ENCODE measurements around the gene TRAF1.

TRAF1 gene

GRCh38 chr9:120926397-120926928, at the start of gene TRAF1:
TRAF1 (minus strand) TSS chr9:120926796; CDS start chr9:120926075, 721 bp downstream.
- no peak for TF ChIP-seq GATA3 (IDR thresholded peaks at IDR 0.05; ENCODE audit: low read depth, low read length)
- no peak for TF ChIP-seq GATA2 (IDR thresholded peaks at IDR 0.05; ENCODE audit: low read depth, low read length)

- TF ChIP-seq GATA2 (IDR thresholded peaks at IDR 0.05; ENCODE audit: low read depth, low read length) (no peak), GATA3 (IDR thresholded peaks at IDR 0.05; ENCODE audit: low read depth, low read length) (no peak)
Measured at GRCh38 chr9:120974921-120975320, 48.3 kb upstream of the TRAF1 start.

GRCh38 chr9:120974181-120974580, 47.6 kb upstream of the TRAF1 start:
- no peak for TF ChIP-seq GATA3 (IDR thresholded peaks at IDR 0.05; ENCODE audit: low read depth, low read length)
- no peak for TF ChIP-seq GATA2 (IDR thresholded peaks at IDR 0.05; ENCODE audit: low read depth, low read length)

GRCh38 chr9:120971938-120972337, 45.3 kb upstream of the TRAF1 start:
- no peak for TF ChIP-seq GATA2 (IDR thresholded peaks at IDR 0.05; ENCODE audit: low read depth, low read length)
- TF ChIP-seq GATA3 (IDR thresholded peaks at IDR 0.05; ENCODE audit: low read depth, low read length) = no peak

- TF ChIP-seq GATA2 (IDR thresholded peaks at IDR 0.05; ENCODE audit: low read depth, low read length) = no peak
- TF ChIP-seq GATA3 (IDR thresholded peaks at IDR 0.05; ENCODE audit: low read depth, low read length) = no peak
Measured at GRCh38 chr9:120970244-120970643, 43.6 kb upstream of the TRAF1 start.

- TF ChIP-seq GATA3 (IDR thresholded peaks at IDR 0.05; ENCODE audit: low read depth, low read length) (no peak), GATA2 (IDR thresholded peaks at IDR 0.05; ENCODE audit: low read depth, low read length) (no peak)
Measured at GRCh38 chr9:120966013-120966369, 39.4 kb upstream of the TRAF1 start.

- TF ChIP-seq GATA3 (IDR thresholded peaks at IDR 0.05; ENCODE audit: low read depth, low read length) (no peak), GATA2 (IDR thresholded peaks at IDR 0.05; ENCODE audit: low read depth, low read length) (no peak)
Measured at GRCh38 chr9:120965344-120966012, 38.9 kb upstream of the TRAF1 start.

GRCh38 chr9:120961936-120962335, 35.3 kb upstream of the TRAF1 start:
- no peak for TF ChIP-seq GATA3 (IDR thresholded peaks at IDR 0.05; ENCODE audit: low read depth, low read length)

GRCh38 chr9:120960001-120960400, 33.4 kb upstream of the TRAF1 start:
- TF ChIP-seq GATA3 (IDR thresholded peaks at IDR 0.05; ENCODE audit: low read depth, low read length) (no peak), GATA2 (IDR thresholded peaks at IDR 0.05; ENCODE audit: low read depth, low read length) (no peak)

- TF ChIP-seq GATA3 (IDR thresholded peaks at IDR 0.05; ENCODE audit: low read depth, low read length) (no peak), GATA2 (IDR thresholded peaks at IDR 0.05; ENCODE audit: low read depth, low read length) (no peak)
Measured at GRCh38 chr9:120956862-120957261, 30.3 kb upstream of the TRAF1 start.

- TF ChIP-seq GATA3 (IDR thresholded peaks at IDR 0.05; ENCODE audit: low read depth, low read length) = no peak
- no peak for TF ChIP-seq GATA2 (IDR thresholded peaks at IDR 0.05; ENCODE audit: low read depth, low read length)
Measured at GRCh38 chr9:120951960-120952618, 25.5 kb upstream of the TRAF1 start.

GRCh38 chr9:120950421-120951388, 24.1 kb upstream of the TRAF1 start:
- TF ChIP-seq GATA3 (IDR thresholded peaks at IDR 0.05; ENCODE audit: low read depth, low read length) = no peak
- TF ChIP-seq GATA2 (IDR thresholded peaks at IDR 0.05; ENCODE audit: low read depth, low read length) = no peak

GRCh38 chr9:120949290-120949689, 22.7 kb upstream of the TRAF1 start:
- TF ChIP-seq GATA3 (IDR thresholded peaks at IDR 0.05; ENCODE audit: low read depth, low read length) (no peak), GATA2 (IDR thresholded peaks at IDR 0.05; ENCODE audit: low read depth, low read length) (no peak)

GRCh38 chr9:120948824-120949223, 22.2 kb upstream of the TRAF1 start:
- TF ChIP-seq GATA3 (IDR thresholded peaks at IDR 0.05; ENCODE audit: low read depth, low read length) (no peak), GATA2 (IDR thresholded peaks at IDR 0.05; ENCODE audit: low read depth, low read length) (no peak)
